ENCODE measurements around the gene NRG2. TPM values are rescaled to one million over a fixed set of nuclear protein-coding genes. Genes with fewer than 3 reads are reported as not detected.

The NRG2 gene
- polyA plus RNA-seq, 1 experiment, result not detected

DNA sequence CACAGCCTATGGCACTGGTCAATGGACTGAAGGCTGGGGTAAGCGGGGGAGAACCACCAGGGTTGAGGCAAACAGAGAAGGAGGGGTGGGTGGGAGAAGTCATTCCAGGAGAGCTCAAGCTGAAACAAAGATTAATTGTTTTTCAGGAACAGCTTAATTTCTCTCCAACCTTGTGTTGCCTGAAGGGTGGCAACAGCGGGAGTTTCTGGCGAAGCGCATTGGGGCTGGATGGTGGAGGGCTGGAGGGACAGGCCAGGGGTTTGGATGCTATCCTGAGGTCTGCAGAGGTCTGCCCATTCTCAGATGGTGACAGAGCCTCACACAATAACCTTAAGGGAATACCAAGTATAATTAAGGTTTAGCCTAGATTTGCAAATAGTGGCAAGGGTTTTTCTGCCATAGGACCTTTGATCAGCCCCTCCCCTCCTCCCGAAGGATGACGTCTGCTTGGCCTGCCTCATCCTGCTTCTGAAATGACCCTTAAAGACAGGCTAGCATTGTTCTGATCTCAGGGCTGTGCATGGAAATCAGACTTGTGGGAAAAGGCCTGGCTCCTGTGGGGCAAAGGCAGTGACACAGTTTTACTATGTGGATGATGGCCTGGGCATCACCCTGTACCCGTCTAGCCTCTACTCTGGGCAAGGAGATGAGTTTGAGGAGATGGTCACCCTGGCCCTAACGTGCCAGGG lies 214.7 kb downstream of the NRG2 start:
- Histone ChIP-seq H3K4me3 (ENCODE audit: low read depth, low read length) (no peak overlapping the region), H3K36me3 (ENCODE audit: control insufficient read depth, insufficient read depth, low read length) (no peaks in the 10 kb centered on the region), H3K27me3 (ENCODE audit: control insufficient read depth, insufficient read depth, low read length) (peaks cover 5% of the 10 kb centered on the region)
- TF ChIP-seq, protein P1, sequence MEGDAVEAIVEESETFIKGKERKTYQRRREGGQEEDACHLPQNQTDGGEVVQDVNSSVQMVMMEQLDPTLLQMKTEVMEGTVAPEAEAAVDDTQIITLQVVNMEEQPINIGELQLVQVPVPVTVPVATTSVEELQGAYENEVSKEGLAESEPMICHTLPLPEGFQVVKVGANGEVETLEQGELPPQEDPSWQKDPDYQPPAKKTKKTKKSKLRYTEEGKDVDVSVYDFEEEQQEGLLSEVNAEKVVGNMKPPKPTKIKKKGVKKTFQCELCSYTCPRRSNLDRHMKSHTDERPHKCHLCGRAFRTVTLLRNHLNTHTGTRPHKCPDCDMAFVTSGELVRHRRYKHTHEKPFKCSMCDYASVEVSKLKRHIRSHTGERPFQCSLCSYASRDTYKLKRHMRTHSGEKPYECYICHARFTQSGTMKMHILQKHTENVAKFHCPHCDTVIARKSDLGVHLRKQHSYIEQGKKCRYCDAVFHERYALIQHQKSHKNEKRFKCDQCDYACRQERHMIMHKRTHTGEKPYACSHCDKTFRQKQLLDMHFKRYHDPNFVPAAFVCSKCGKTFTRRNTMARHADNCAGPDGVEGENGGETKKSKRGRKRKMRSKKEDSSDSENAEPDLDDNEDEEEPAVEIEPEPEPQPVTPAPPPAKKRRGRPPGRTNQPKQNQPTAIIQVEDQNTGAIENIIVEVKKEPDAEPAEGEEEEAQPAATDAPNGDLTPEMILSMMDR (IDR thresholded peaks at IDR 0.05; ENCODE audit: insufficient read depth, low read depth, low read length), result no peak
- DNase-seq (ENCODE audit: low read depth), result no peak
- POLR2A ChIA-PET, result no interaction called here
- CTCF ChIA-PET, result interaction anchor here (1.2 kb wide), 1 partner anchor 41 kb away, joined by 3 read pairs; no protein-coding TSS in a partner anchor

DNA sequence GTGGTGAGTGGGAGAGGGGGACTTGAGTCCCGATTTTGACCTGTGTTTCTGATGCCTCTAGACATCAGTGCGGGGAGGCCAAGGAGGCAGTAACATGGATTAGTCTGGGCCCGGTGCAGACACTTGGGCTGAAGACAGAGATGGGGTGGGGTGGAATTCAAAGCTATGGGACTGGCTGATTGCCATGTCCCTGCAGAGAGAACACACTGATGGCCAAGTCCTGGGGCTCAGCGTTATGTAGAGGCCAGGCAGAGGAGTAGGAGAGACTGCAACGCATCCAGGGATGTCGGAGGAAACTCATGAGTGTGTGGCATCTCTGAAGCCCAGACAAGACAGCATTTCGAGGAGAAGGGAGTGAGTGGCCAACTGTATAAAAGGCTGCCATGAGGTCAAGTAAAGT lies 217.4 kb downstream of the NRG2 start:
- peaks cover 2% of the 10 kb centered on the region for H3K27me3 ChIP-seq (ENCODE audit: control insufficient read depth, insufficient read depth, low read length)
- POLR2A ChIA-PET, result no interaction called here
- CTCF ChIA-PET, result interaction anchor here (0.6 to 1.2 kb wide), 2 partner anchors 39 to 40 kb away, joined by 3 to 4 read pairs; no protein-coding TSS in a partner anchor
- no peak overlapping the region for H3K4me3 ChIP-seq (ENCODE audit: low read depth, low read length)
- DNase-seq (ENCODE audit: low read depth), result no peak
- TF ChIP-seq, protein P1 (IDR thresholded peaks at IDR 0.05; ENCODE audit: insufficient read depth, low read depth, low read length), result no peak
- H3K36me3 ChIP-seq (ENCODE audit: control insufficient read depth, insufficient read depth, low read length), result no peaks in the 10 kb centered on the region

DNA sequence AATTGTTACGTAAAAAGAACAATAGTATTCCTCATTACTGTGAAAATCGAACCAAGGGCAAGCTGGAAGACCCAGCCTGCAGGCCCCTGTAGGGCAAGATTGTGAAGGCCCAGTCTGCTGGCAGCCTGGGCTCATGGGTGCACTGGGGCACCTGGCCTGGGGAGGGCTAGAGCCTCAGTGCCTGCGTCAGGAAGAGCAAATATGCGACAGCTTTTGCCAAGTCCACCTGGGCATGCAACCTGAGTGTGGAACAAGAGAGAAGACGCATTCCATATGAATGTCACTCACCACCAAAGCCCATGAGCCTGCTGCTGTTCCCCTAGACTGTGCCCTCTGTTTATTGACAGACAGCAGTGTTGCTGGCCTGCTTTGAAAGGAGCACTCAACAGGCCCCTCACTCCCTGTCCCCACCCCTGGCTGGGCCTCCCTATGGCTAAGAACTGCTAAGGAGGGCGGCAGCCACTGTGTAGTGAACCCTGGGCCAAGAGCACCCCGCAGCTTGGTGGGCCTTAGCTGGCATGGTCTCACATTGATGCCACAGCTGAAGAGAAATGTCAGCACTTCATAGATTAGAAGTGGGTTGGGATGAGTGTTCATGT lies 219.2 kb downstream of the NRG2 start:
- POLR2A ChIA-PET, result no interaction called here
- TF ChIP-seq, protein P1 (IDR thresholded peaks at IDR 0.05; ENCODE audit: insufficient read depth, low read depth, low read length), result no peak
- H3K36me3 ChIP-seq (ENCODE audit: control insufficient read depth, insufficient read depth, low read length), result no peaks in the 10 kb centered on the region
- H3K27me3 ChIP-seq (ENCODE audit: control insufficient read depth, insufficient read depth, low read length), result peaks cover 2% of the 10 kb centered on the region
- no peak for DNase-seq (ENCODE audit: low read depth)
- CTCF ChIA-PET, result no interaction called here
- H3K4me3 ChIP-seq (ENCODE audit: low read depth, low read length), result no peak overlapping the region

DNA sequence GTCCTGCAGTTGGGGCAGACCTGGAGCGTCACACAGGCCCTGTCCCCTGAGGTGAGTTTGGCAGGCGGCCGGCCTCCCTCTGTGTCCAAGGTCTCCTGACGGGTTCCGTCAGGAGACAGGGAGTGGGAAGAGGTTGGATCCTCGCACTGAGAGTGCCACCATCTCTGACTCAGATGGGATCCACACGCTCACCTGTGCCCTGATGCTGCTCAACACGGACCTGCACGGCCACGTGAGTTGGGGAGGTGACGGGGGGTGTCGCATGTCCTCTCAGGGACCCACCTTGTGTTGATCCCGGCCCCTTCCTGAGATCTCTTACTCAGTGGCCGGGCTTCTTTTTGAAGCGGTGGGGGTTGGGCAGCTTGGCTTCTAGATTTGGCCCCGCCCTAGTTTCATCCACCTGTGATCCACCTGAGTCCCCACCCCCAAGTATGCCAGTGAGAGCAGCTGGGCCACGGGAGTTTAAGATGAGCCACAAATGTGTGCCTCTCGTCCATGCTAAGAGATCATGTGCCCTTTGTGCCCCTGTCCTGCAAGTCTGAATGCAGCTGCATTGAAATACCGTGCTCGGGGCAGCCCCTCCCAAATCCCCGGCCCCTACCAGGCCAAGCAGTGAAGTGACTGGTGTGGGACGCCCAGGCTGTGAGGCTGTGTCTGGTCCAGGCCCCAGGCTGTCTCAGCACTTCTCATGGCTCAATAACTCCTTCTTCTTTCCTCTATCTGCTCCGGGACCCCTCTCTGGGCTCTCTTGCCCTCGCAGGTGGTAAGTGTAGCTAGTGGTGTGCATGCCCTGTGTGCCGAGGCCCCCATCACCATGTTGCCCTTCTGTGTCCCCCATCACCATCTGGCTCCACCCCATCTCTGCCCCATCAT lies 220.3 kb downstream of the NRG2 start:
- Histone ChIP-seq H3K36me3 (ENCODE audit: control insufficient read depth, insufficient read depth, low read length) (no peaks in the 10 kb centered on the region), H3K4me3 (ENCODE audit: low read depth, low read length) (no peak overlapping the region), H3K27me3 (ENCODE audit: control insufficient read depth, insufficient read depth, low read length) (peaks cover 2% of the 10 kb centered on the region; the same call in 1 of the 2 replicates)
- TF ChIP-seq, protein P1 (IDR thresholded peaks at IDR 0.05; ENCODE audit: insufficient read depth, low read depth, low read length), result no peak
- ChIA-PET POLR2A (no interaction called here), CTCF (interaction anchor here (1.7 kb wide), 1 partner anchor 40 kb away, joined by 5 read pairs; no protein-coding TSS in a partner anchor)
- DNase-seq (ENCODE audit: low read depth), result no peak

All from BJ (cell line).